ENCODE data around the gene PROZ. TPM values are rescaled to one million over a fixed set of nuclear protein-coding genes. Genes with fewer than 3 reads are reported as not detected.

Gene PROZ
- total RNA-seq, 1 donor from 2014 or later: not detected

Other genes starting within 250 kb of the PROZ start
- 0.23 TPM in 1 of 2 replicates, not detected in the other for gene MCF2L, start 189.4 kb upstream of the PROZ start, total RNA-seq
- not detected in 2 replicates for gene F7, start 52.9 kb upstream of the PROZ start, total RNA-seq
- gene F10, start 35.8 kb upstream of the PROZ start, total RNA-seq: not detected in 2 replicates
- gene PCID2, start 50.0 kb downstream of the PROZ start, total RNA-seq: 67.1 and 67.6 TPM in 2 replicates
- 83.3 and 83.8 TPM in 2 replicates for gene CUL4A, start 51.0 kb downstream of the PROZ start, total RNA-seq
- gene LAMP1, start 138.6 kb downstream of the PROZ start, total RNA-seq: 57.7 and 58.4 TPM in 2 replicates
- gene GRTP1, start 205.5 kb downstream of the PROZ start, total RNA-seq: not detected in 2 replicates

All from activated T-helper 2 cell treated with anti-CD3 and anti-CD28 coated beads, Interferon-gamma antibody, Interleukin-2, Interleukin-4, amounts not matched to agents 10 μg/mL and 5 μg/mL and 100 μg/mL, durations not matched to agents 14 hours and 24 hours and 36 hours (primary cell).